Ascending aorta (tissue), 2 donors: ENCODE results near the gene ITGA8. TPM values are rescaled to one million over a fixed set of nuclear protein-coding genes. Genes with fewer than 3 reads are reported as not detected.
"Not testable (repeated sequence)": the region's sequence is repeated elsewhere in the genome, so short reads cannot be mapped to it uniquely, and the experiment has no call there.

ENCODE experiments used
- DNase-seq, 2 donors: peaks; one replicate each; pipeline ENCODE4 v3.0.0-alpha.2; 2019; ENCODE audit warnings: low spot score in 2 of 2
- H3K27ac ChIP-seq, 2 donors: fragments of 200-600 bp; sonication (generic); one replicate each; pipeline ENCODE4 v1.5.1; 2016 to 2017; ENCODE audit warnings: mild to moderate bottlenecking in 1 of 2
- H3K27me3 ChIP-seq: fragments of 200-600 bp; sonication (generic); one replicate; pipeline ENCODE4 v1.5.1; 2017
- H3K36me3 ChIP-seq, 2 donors: fragments of 200-600 bp; sonication (generic); one replicate each; pipeline ENCODE4 v1.5.1; 2016
- H3K4me1 ChIP-seq, 2 donors: fragments of 200-600 bp; sonication (generic); one replicate each; pipeline ENCODE4 v1.5.1; 2016 to 2017; ENCODE audit warnings: mild to moderate bottlenecking in 1 of 2
- H3K4me3 ChIP-seq, 2 donors: fragments of 200-600 bp; sonication (generic); one replicate each; pipeline ENCODE4 v1.5.1; 2016 to 2017; ENCODE audit warnings: mild to moderate bottlenecking in 1 of 2
- H3K9me3 ChIP-seq, 2 donors: fragments of 200-600 bp; sonication (generic); one replicate each; pipeline ENCODE4 v1.5.1; 2016
- intact Hi-C: fragments of 100-400 bp; cut with DNase I; formaldehyde crosslinking; loops from one replicate; pipeline ENCODE4 v1.15.1; 2023
- total RNA-seq: library from RNA; depleted of rRNA; stranded (reverse); fragments of >200 nt; gene quantifications from one replicate; pipeline ENCODE4 v1.1.0, GENCODE V29; 2016
- TF ChIP-seq, protein P1 (sequence below), 3 experiments: fragments of 200-600 bp in 2 of 3; fragments of 450-650 bp in 1 of 3; sonication (generic) in 2 of 3; IDR thresholded peaks; one replicate each; pipeline ENCODE4 v1.5.1; 2016 to 2019; ENCODE audit warnings: antibody characterized with exemption in 3 of 3, mild to moderate bottlenecking in 1 of 3, moderate library complexity in 1 of 3

ITGA8 gene
- total RNA-seq, 1 donor from 2014 or later, result 231 TPM

DNA sequence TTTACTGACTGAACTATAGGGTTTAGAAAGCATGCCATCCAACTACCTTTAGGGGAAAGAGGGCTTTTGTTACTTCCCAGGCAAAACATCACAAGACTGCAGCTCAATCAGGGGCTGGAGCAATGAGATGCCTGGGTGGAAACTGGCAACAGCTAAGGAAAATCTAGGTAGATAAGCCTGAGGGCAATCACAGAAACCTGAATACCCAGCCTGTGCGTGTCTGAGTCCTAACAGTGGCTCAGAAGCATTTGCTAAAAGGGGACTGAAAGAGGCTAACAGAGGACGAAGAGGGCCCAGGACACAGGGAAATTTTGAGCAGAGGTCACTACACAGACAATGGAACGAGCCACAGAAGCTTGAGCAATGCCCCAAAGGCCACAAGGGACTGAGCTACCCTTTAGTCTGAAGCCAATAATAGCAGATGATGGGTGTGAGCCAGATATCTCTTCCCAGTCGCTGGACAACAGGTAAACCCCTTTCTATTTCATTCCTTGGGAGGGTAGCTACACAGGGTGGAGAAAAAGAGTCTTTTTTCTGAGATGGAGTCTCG is 79.1 kb downstream of the ITGA8 start:
- no peaks in the 10 kb centered on the region for H3K9me3 ChIP-seq
- intact Hi-C loops, result no loop called here
- no peak overlapping the region for H3K4me3 ChIP-seq
- peak overlapping the region; percentile 16 to 59 for H3K27ac ChIP-seq
- TF ChIP-seq, protein P1, sequence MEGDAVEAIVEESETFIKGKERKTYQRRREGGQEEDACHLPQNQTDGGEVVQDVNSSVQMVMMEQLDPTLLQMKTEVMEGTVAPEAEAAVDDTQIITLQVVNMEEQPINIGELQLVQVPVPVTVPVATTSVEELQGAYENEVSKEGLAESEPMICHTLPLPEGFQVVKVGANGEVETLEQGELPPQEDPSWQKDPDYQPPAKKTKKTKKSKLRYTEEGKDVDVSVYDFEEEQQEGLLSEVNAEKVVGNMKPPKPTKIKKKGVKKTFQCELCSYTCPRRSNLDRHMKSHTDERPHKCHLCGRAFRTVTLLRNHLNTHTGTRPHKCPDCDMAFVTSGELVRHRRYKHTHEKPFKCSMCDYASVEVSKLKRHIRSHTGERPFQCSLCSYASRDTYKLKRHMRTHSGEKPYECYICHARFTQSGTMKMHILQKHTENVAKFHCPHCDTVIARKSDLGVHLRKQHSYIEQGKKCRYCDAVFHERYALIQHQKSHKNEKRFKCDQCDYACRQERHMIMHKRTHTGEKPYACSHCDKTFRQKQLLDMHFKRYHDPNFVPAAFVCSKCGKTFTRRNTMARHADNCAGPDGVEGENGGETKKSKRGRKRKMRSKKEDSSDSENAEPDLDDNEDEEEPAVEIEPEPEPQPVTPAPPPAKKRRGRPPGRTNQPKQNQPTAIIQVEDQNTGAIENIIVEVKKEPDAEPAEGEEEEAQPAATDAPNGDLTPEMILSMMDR (IDR thresholded peaks at IDR 0.05), result no peak
- no peaks in the 10 kb centered on the region for H3K27me3 ChIP-seq
- H3K4me1 ChIP-seq, result peaks cover 0 to 27% of the 10 kb centered on the region in 2 donors
- peaks cover 64 to 73% of the 10 kb centered on the region in 2 donors for H3K36me3 ChIP-seq
- no peak for DNase-seq

DNA sequence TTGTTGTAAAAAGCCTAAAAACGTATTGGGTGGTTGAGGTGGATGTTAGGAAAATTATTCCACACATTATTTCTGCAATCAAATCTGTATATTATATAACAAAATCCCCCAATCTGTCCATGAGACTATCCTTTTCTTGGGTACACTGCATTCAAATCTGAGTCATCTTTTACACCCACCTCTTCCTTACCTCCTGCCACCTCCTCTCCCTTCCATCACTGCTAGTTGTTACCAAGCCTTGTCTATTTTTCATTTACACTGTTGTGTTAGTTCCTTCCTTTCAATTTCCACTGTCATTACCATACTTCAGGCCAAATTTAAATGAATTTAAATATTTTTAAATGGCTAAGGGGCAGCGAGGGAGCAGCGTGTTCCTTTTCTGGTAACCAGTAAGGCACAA is 83.3 kb downstream of the ITGA8 start:
- TF ChIP-seq, protein P1 (IDR thresholded peaks at IDR 0.05), result no peak
- no peaks in the 10 kb centered on the region for H3K27me3 ChIP-seq
- no peak for DNase-seq
- no peak overlapping the region for H3K4me3 ChIP-seq
- no peaks in the 10 kb centered on the region for H3K9me3 ChIP-seq
- peak overlapping the region; percentile 42 to 52 for H3K27ac ChIP-seq
- intact Hi-C loops, result no loop called here
- peaks cover 0 to 20% of the 10 kb centered on the region in 2 donors for H3K4me1 ChIP-seq
- H3K36me3 ChIP-seq, result peaks cover 53 to 72% of the 10 kb centered on the region in 2 donors

DNA sequence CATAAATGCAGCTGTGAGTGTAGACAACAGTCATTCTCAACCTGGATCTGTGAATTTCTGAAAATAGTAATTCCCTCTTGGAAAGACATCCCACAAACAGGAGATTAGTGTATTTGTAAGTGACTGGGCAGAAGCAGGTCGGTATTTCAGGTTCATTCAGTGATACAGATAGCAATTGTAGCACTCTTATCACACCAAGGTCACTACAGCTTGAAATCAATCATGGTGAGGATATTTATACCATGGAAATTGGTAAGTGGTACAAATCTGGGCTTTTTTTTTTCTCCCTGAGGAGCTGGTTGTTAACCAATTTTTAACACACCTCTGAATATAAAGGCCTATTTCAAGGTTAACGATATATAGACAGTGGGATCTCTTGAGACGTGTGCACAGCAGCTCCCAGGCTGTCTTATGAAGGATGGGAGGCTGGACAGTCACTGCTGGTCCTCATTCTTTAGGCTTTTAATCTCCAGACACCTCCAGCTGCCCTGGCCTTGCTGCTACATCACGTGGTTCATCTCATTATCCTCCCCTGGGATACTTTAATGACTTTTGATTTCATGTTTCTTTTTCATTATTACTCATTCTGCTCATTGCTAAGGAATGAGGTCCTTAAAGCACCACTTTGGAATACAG is 87.1 kb downstream of the ITGA8 start:
- H3K4me3 ChIP-seq, result no peak overlapping the region
- H3K36me3 ChIP-seq, result peaks cover 35 to 70% of the 10 kb centered on the region in 2 donors
- TF ChIP-seq, protein P1 (IDR thresholded peaks at IDR 0.05), result no peak
- H3K4me1 ChIP-seq, result peaks cover 0 to 21% of the 10 kb centered on the region in 2 donors
- peak overlapping the region; percentile 50 to 51 for H3K27ac ChIP-seq
- intact Hi-C loops, result no loop called here
- H3K9me3 ChIP-seq, result no peaks in the 10 kb centered on the region
- no peak for DNase-seq
- no peaks in the 10 kb centered on the region for H3K27me3 ChIP-seq

DNA sequence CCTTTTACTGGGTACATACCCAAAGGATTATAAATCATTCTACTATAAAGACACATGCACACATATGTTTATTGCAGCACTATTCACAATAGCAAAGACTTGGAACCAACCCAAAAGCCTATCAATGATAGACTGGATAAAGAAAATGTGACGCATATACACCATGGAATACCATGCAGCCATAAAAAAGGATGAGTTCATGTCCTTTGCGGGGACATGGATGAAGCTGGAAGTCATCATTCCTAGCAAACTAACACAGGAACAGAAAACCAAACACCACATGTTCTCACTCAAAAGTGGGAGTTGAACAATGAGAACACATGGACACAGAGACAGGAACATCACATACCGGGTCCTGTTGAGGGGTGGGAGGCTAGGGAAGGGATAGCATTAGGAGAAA is 88.5 kb downstream of the ITGA8 start:
- Histone ChIP-seq H3K4me1 (peaks cover 0 to 27% of the 10 kb centered on the region in 2 donors), H3K36me3 (peaks cover 29 to 72% of the 10 kb centered on the region in 2 donors)
- DNase-seq, H3K27me3 ChIP-seq, H3K9me3 ChIP-seq, H3K4me3 ChIP-seq, intact Hi-C loops, H3K27ac ChIP-seq: not testable (repeated sequence)

DNA sequence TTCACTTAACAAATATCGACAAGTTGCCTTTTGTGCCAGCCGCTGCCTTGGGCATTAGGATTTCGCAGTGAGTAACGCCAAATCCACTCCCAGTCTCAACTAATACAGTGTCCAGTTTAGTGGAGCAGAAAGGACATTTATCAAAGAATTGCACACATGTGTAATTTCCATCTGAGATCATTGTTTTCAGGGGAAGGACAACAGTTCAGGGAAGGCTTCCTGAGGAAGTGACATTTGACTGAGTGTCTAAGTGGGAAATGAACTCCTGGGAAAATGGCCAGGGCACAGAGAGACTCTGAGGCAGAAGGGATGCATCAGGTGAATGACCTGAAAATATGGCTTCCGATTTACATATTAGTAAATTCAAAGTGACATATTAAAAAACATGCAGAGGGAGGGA is 89.4 kb downstream of the ITGA8 start:
- intact Hi-C loops, result no loop called here
- Histone ChIP-seq H3K36me3 (peaks cover 26 to 68% of the 10 kb centered on the region in 2 donors), H3K4me3 (no peak overlapping the region), H3K4me1 (peaks cover 0 to 35% of the 10 kb centered on the region in 2 donors), H3K9me3 (no peaks in the 10 kb centered on the region), H3K27ac (no peak overlapping the region), H3K27me3 (no peaks in the 10 kb centered on the region)
- DNase-seq, result no peak
- TF ChIP-seq, protein P1 (IDR thresholded peaks at IDR 0.05), result no peak

DNA sequence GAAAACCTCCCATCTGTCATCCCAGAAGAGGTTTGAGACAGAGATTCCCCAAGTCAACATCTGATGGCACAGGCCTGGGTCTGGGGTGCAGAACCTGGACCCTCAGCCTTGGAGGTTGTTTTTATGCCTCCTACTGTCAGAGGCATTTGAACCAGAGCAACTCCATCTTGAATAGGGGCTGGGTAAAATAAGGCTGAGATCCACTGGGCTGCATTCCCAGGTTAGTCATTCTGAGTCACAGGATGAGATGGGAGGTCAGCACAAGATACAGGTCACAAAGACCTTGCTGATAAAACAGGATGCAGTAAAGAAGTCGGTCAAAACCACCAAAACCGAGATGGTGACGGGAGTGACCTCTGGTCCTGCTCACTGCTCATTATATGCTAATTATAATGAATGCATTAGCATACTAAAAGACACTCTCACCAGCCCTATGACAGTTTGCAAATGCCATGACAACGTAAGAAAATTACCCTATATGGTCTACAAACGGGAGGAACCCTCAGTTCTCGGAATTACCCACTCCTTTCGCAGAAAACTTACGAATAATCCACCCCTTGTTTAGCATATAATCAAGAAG is 92.0 kb downstream of the ITGA8 start:
- DNase-seq, result no peak
- Histone ChIP-seq H3K9me3 (no peaks in the 10 kb centered on the region), H3K4me1 (peaks cover 3 to 46% of the 10 kb centered on the region in 2 donors), H3K4me3 (no peak overlapping the region), H3K27ac (peak overlapping the region; percentile 76 to 77), H3K27me3 (no peaks in the 10 kb centered on the region), H3K36me3 (peaks cover 35 to 62% of the 10 kb centered on the region in 2 donors)
- intact Hi-C loops, result loop anchor here (10.0 kb wide), 1 partner anchor 193 kb away; no protein-coding TSS in a partner anchor
- TF ChIP-seq, protein P1 (IDR thresholded peaks at IDR 0.05), result no peak
